ENCODE measurements around the gene TCFL5.

GRCh38 chr20:62831361-62831788 is 30.2 kb downstream of the TCFL5 start:
- TF ChIP-seq CTCF (IDR thresholded peaks at IDR 0.05) (no peak), POLR2AphosphoS5 (IDR thresholded peaks at IDR 0.05) (peak; percentile 50), POLR2A (IDR thresholded peaks at IDR 0.05) (no peak)
